OCI-LY1 (cell line): ENCODE measurements around the gene HS3ST4.

ENCODE experiments used
- CTCF ChIP-seq: fragments of 200-600 bp; sonication (generic), shearing (Covaris generic); IDR thresholded peaks from 2 replicates; pipeline ENCODE4 v1.5.1; 2017; ENCODE audit warnings: mild to moderate bottlenecking, antibody characterized with exemption, low read length, moderate library complexity, mixed read lengths
- EZH2 ChIP-seq: fragments of 200-600 bp; sonication (generic), shearing (Covaris generic); IDR thresholded peaks from 2 replicates; pipeline ENCODE4 v1.8.0; 2017; ENCODE audit warnings: borderline replicate concordance, mixed run types, mild to moderate bottlenecking, antibody characterized with exemption, low read length, moderate library complexity, mixed read lengths

GRCh38 chr16:25656639-25657038 is 35.1 kb upstream of the HS3ST4 start:
- no peak for TF ChIP-seq CTCF
- TF ChIP-seq EZH2 = no peak
